ENCODE measurements around the gene HIRA. TPM values are rescaled to one million over a fixed set of nuclear protein-coding genes. Genes with fewer than 3 reads are reported as not detected.

The HIRA gene
- total and polyA plus RNA-seq, 2 of the 8 experiments (the other 6 are each of a cell fraction or from before 2014, with no cell fraction given): 34.9 to 67.2 TPM

Small RNAs within 50 kb of the gene (small RNA-seq; reads per million reads assigned to genes)
- not detected for gene RN7SL168P (ENCODE audit: insufficient read depth)

Other genes starting within 250 kb of the HIRA start
- gene CLTCL1, start 140.0 kb downstream of the HIRA start, total RNA-seq (2021; fragmentation: NEBNext Ultra II Directional; extraction: Animal tissue kit (Norgen Biotek cat#: 25700)): 12.4 and 17.3 TPM in 2 replicates
- 17.0 and 17.3 TPM in 2 replicates for gene CLTCL1, start 140.0 kb downstream of the HIRA start, polyA plus RNA-seq (2011; rRNA removed)
- gene MRPL40, start 812 bp upstream of the HIRA start, total RNA-seq (2021; fragmentation: NEBNext Ultra II Directional; extraction: Animal tissue kit (Norgen Biotek cat#: 25700)): 14.5 and 18.5 TPM in 2 replicates
- gene MRPL40, start 812 bp upstream of the HIRA start, polyA plus RNA-seq (2011; rRNA removed): 8.4 and 12.4 TPM in 2 replicates
- gene C22orf39, start 16.0 kb upstream of the HIRA start, total RNA-seq (2021; fragmentation: NEBNext Ultra II Directional; extraction: Animal tissue kit (Norgen Biotek cat#: 25700)): 22.7 and 28.2 TPM in 2 replicates
- gene C22orf39, start 16.0 kb upstream of the HIRA start, polyA plus RNA-seq (2011; rRNA removed): 27.7 and 30.1 TPM in 2 replicates
- gene UFD1, start 47.5 kb upstream of the HIRA start, total RNA-seq (2021; fragmentation: NEBNext Ultra II Directional; extraction: Animal tissue kit (Norgen Biotek cat#: 25700)): 67.5 and 74.6 TPM in 2 replicates
- gene UFD1, start 47.5 kb upstream of the HIRA start, polyA plus RNA-seq (2011; rRNA removed): 84.6 and 116 TPM in 2 replicates
- 31.9 and 32.6 TPM in 2 replicates for gene CDC45, start 48.2 kb upstream of the HIRA start, total RNA-seq (2021; fragmentation: NEBNext Ultra II Directional; extraction: Animal tissue kit (Norgen Biotek cat#: 25700))
- gene CDC45, start 48.2 kb upstream of the HIRA start, polyA plus RNA-seq (2011; rRNA removed): 37.7 and 40.0 TPM in 2 replicates
- 0.69 and 1.6 TPM in 2 replicates for gene CLDN5, start 92.7 kb upstream of the HIRA start, total RNA-seq (2021; fragmentation: NEBNext Ultra II Directional; extraction: Animal tissue kit (Norgen Biotek cat#: 25700))
- gene CLDN5, start 92.7 kb upstream of the HIRA start, polyA plus RNA-seq (2011; rRNA removed): 1.2 and 2.5 TPM in 2 replicates